H9 (cell line): ENCODE data around the gene PLXNA4. TPM values are rescaled to one million over a fixed set of nuclear protein-coding genes. Genes with fewer than 3 reads are reported as not detected.

Experiments used
- DNase-seq: peaks from one replicate; pipeline ENCODE4 v3.0.0-alpha.2; 2017
- H2AFZ ChIP-seq: one replicate; pipeline ENCODE4 v1.6.1; 2013; ENCODE audit warnings: mild to moderate bottlenecking, low read length, control low read depth, moderate library complexity
- H2AK5ac ChIP-seq: 2 replicates; pipeline ENCODE4 v1.6.1; 2013; ENCODE audit warnings: low read length, control low read depth, mixed read lengths; ENCODE audit not compliant: insufficient read length
- H2BK120ac ChIP-seq: one replicate; pipeline ENCODE4 v1.6.1; 2013; ENCODE audit warnings: low read depth, mild to moderate bottlenecking, low read length, control low read depth, inconsistent platforms; ENCODE audit not compliant: poor library complexity, severe bottlenecking
- H2BK12ac ChIP-seq: 2 replicates; pipeline ENCODE4 v1.6.1; 2013; ENCODE audit warnings: low read length, control low read depth, mixed read lengths, low read depth; ENCODE audit not compliant: insufficient read length
- H2BK15ac ChIP-seq: 2 replicates; pipeline ENCODE4 v1.6.1; 2013; ENCODE audit warnings: low read depth, low read length, control low read depth
- H2BK20ac ChIP-seq: one replicate; pipeline ENCODE4 v1.6.1; 2013; ENCODE audit warnings: low read depth, mild to moderate bottlenecking, low read length, control low read depth, inconsistent platforms; ENCODE audit not compliant: poor library complexity, severe bottlenecking
- H2BK5ac ChIP-seq: 2 replicates; pipeline ENCODE4 v1.6.1; 2013; ENCODE audit warnings: low read length, control low read depth, mixed read lengths; ENCODE audit not compliant: insufficient read length
- H3K14ac ChIP-seq: 2 replicates; pipeline ENCODE4 v1.6.1; 2013; ENCODE audit warnings: low read length, control low read depth; ENCODE audit not compliant: insufficient read depth
- H3K18ac ChIP-seq: 2 replicates; pipeline ENCODE4 v1.6.1; 2013; ENCODE audit warnings: low read depth, mild to moderate bottlenecking, mixed read lengths, low read length, control low read depth; ENCODE audit not compliant: insufficient read length
- H3K23ac ChIP-seq: 2 replicates; pipeline ENCODE4 v1.6.1; 2013; ENCODE audit warnings: low read length, control low read depth, mixed read lengths, low read depth; ENCODE audit not compliant: insufficient read length
- H3K23me2 ChIP-seq: 2 replicates; pipeline ENCODE4 v1.6.1; 2013; ENCODE audit warnings: low read depth, mild to moderate bottlenecking, mixed read lengths, low read length, control low read depth; ENCODE audit not compliant: insufficient read length, poor library complexity, severe bottlenecking
- H3K27ac ChIP-seq: 2 replicates; pipeline ENCODE4 v1.5.1; 2013; ENCODE audit warnings: low read length, control low read depth, mixed read lengths, low read depth; ENCODE audit not compliant: insufficient read length
- H3K27me3 ChIP-seq: 2 replicates; pipeline ENCODE4 v1.6.1; 2013; ENCODE audit warnings: low read length, control low read depth, inconsistent platforms; ENCODE audit not compliant: insufficient read depth
- H3K4ac ChIP-seq: 2 replicates; pipeline ENCODE4 v1.6.1; 2013; ENCODE audit warnings: low read depth, mild to moderate bottlenecking, control low read depth, inconsistent platforms, low read length, moderate library complexity
- H3K4me1 ChIP-seq: 2 replicates; pipeline ENCODE4 v1.6.1; 2013; ENCODE audit warnings: low read length, control low read depth, inconsistent platforms; ENCODE audit not compliant: insufficient read depth
- H3K4me2 ChIP-seq: 2 replicates; pipeline ENCODE4 v1.6.1; 2013; ENCODE audit warnings: low read length, control low read depth, mixed read lengths; ENCODE audit not compliant: insufficient read length, insufficient read depth
- H3K56ac ChIP-seq: 2 replicates; pipeline ENCODE4 v1.6.1; 2013; ENCODE audit warnings: low read depth, mild to moderate bottlenecking, mixed read lengths, low read length, control low read depth; ENCODE audit not compliant: insufficient read length
- H3K79me1 ChIP-seq: 2 replicates; pipeline ENCODE4 v1.6.1; 2013; ENCODE audit warnings: low read depth, mild to moderate bottlenecking, moderate library complexity, low read length, control low read depth, inconsistent platforms; ENCODE audit not compliant: insufficient read depth, poor library complexity, severe bottlenecking
- H3K79me2 ChIP-seq: 2 replicates; pipeline ENCODE4 v1.6.1; 2013; ENCODE audit warnings: low read length, control low read depth, inconsistent platforms; ENCODE audit not compliant: insufficient read depth
- H3K9ac ChIP-seq: 2 replicates; pipeline ENCODE4 v1.6.1; 2013; ENCODE audit warnings: low read length, control low read depth, mixed read lengths; ENCODE audit not compliant: insufficient read length; ENCODE audit errors: extremely low read depth
- H3K9me3 ChIP-seq: one replicate; pipeline ENCODE4 v1.6.1; 2013; ENCODE audit warnings: low read depth, low read length, inconsistent platforms; ENCODE audit not compliant: control insufficient read depth
- H3T11ph ChIP-seq: one replicate; pipeline ENCODE4 v1.6.1; 2013; ENCODE audit warnings: mild to moderate bottlenecking, low read length, control low read depth, inconsistent platforms
- H4K20me1 ChIP-seq: one replicate; pipeline ENCODE4 v1.6.1; 2013; ENCODE audit not compliant: control insufficient read depth, insufficient read length, insufficient read depth
- H4K5ac ChIP-seq: 2 replicates; pipeline ENCODE4 v1.6.1; 2013; ENCODE audit warnings: low read depth, mild to moderate bottlenecking, mixed read lengths, low read length, control low read depth; ENCODE audit not compliant: insufficient read length
- H4K8ac ChIP-seq: replicated peaks from 2 replicates; pipeline ENCODE4 v1.6.1; 2013; ENCODE audit warnings: low read length, control low read depth, mixed read lengths, low read depth; ENCODE audit not compliant: insufficient read length
- H4K91ac ChIP-seq: 2 replicates; pipeline ENCODE4 v1.6.1; 2013; ENCODE audit warnings: low read depth, mild to moderate bottlenecking, moderate library complexity, mixed read lengths, low read length, control low read depth; ENCODE audit not compliant: insufficient read length
- H3K27ac Mint-ChIP-seq, 3 experiments: 2 replicates in 2 of 3; 3 replicates in 1 of 3; pipeline ENCODE4 v1.8.0; 2020 to 2021; ENCODE audit warnings: mixed read lengths in 3 of 3, mild to moderate bottlenecking in 1 of 3, moderate library complexity in 1 of 3
- H3K27me3 Mint-ChIP-seq: 2 replicates; pipeline ENCODE4 v1.8.0; 2021; ENCODE audit warnings: low read depth, mild to moderate bottlenecking, moderate library complexity, mixed read lengths
- H3K36me3 Mint-ChIP-seq, 3 experiments: 2 replicates in 2 of 3; 3 replicates in 1 of 3; pipeline ENCODE4 v1.8.0; 2020 to 2021; ENCODE audit warnings: low read depth in 3 of 3, mixed read lengths in 3 of 3; ENCODE audit not compliant: insufficient read depth in 1 of 3
- H3K4me1 Mint-ChIP-seq, 2 experiments: 2 replicates each; pipeline ENCODE4 v1.8.0; 2020; ENCODE audit warnings: mixed read lengths in 2 of 2
- H3K4me3 Mint-ChIP-seq, 2 experiments: 2 replicates in 1 of 2; 3 replicates in 1 of 2; pipeline ENCODE4 v1.8.0; 2020 to 2021; ENCODE audit warnings: mild to moderate bottlenecking in 2 of 2, mixed read lengths in 2 of 2, moderate library complexity in 1 of 2
- H3K9me3 Mint-ChIP-seq, 2 experiments: 2 replicates in 1 of 2; 3 replicates in 1 of 2; pipeline ENCODE4 v1.8.0; 2020; ENCODE audit warnings: mild to moderate bottlenecking in 2 of 2, mixed read lengths in 2 of 2, moderate library complexity in 1 of 2
- CTCF ChIP-seq: fragments of 200-600 bp; sonication (generic); conservative IDR thresholded peaks from 3 replicates; pipeline ENCODE4 v1.8.0; 2021; ENCODE audit warnings: antibody characterized with exemption, mild to moderate bottlenecking
- WGBS: extraction: QIAGEN DNeasy Blood & Tissue Kit; methylation state at CpG from one replicate; pipeline ENCODE4 v1.1.7; 2013; ENCODE audit warnings: missing lambda C conversion rate, low lambda C conversion rate, mixed read lengths; ENCODE audit not compliant: insufficient read length; ENCODE audit errors: extremely low coverage; 5-methylcytosine and 5-hydroxymethylcytosine counted together
- total RNA-seq: library from RNA; stranded (reverse); gene quantifications from 2 replicates; pipeline ENCODE4 v1.2.1, GENCODE V29; 2021

Gene PLXNA4
- total RNA-seq, 1 experiment from 2014 or later = 0.35 TPM

GRCh38 chr7:132097550-132098134, 478.6 kb downstream of the PLXNA4 start:
- no peaks in the 10 kb centered on the region for H3K36me3 Mint-ChIP-seq
- H3K27me3 ChIP-seq = no peaks in the 10 kb centered on the region
- no peak overlapping the region for H4K91ac ChIP-seq
- no peak overlapping the region for H2BK12ac ChIP-seq
- WGBS = no CpG with 5 or more reads among the region's 9 CpGs
- H3K27me3 Mint-ChIP-seq = peaks cover 13% of the 10 kb centered on the region
- H3K56ac ChIP-seq = no peak overlapping the region
- no peak overlapping the region for H3K4ac ChIP-seq
- H2AFZ ChIP-seq = no peak overlapping the region
- no peak overlapping the region for H2AK5ac ChIP-seq
- no peak overlapping the region for H3K27ac Mint-ChIP-seq
- H2BK5ac ChIP-seq = no peak overlapping the region
- no peak overlapping the region for H3K23ac ChIP-seq
- no peak overlapping the region for H3K9ac ChIP-seq
- H3K14ac ChIP-seq = no peak overlapping the region
- no peak overlapping the region for H2BK120ac ChIP-seq
- H3K4me2 ChIP-seq = no peak overlapping the region
- H2BK20ac ChIP-seq = no peak overlapping the region
- DNase-seq = no peak
- no peak overlapping the region for H3K27ac ChIP-seq
- H2BK15ac ChIP-seq = no peak overlapping the region
- H3K4me3 Mint-ChIP-seq = no peak overlapping the region
- no peak overlapping the region for H3T11ph ChIP-seq
- H3K23me2 ChIP-seq = no peaks in the 10 kb centered on the region
- no peaks in the 10 kb centered on the region for H3K79me1 ChIP-seq
- H4K8ac ChIP-seq = no peak overlapping the region
- no peak for TF ChIP-seq CTCF
- H4K20me1 ChIP-seq = no peaks in the 10 kb centered on the region
- no peaks in the 10 kb centered on the region for H3K79me2 ChIP-seq
- no peaks in the 10 kb centered on the region for H3K4me1 Mint-ChIP-seq
- H3K4me1 ChIP-seq = no peaks in the 10 kb centered on the region
- H3K18ac ChIP-seq = no peak overlapping the region
- no peaks in the 10 kb centered on the region for H3K9me3 ChIP-seq
- H4K5ac ChIP-seq = no peak overlapping the region
- no peaks in the 10 kb centered on the region for H3K9me3 Mint-ChIP-seq
